ENCODE data around the gene RAMAC. TPM values are rescaled to one million over a fixed set of nuclear protein-coding genes. Genes with fewer than 3 reads are reported as not detected.
"Not testable (repeated sequence)": the region's sequence is repeated elsewhere in the genome, so short reads cannot be mapped to it uniquely, and the experiment has no call there.

RAMAC gene
- total RNA-seq, result 37.2 and 39.2 TPM in 2 replicates

DNA sequence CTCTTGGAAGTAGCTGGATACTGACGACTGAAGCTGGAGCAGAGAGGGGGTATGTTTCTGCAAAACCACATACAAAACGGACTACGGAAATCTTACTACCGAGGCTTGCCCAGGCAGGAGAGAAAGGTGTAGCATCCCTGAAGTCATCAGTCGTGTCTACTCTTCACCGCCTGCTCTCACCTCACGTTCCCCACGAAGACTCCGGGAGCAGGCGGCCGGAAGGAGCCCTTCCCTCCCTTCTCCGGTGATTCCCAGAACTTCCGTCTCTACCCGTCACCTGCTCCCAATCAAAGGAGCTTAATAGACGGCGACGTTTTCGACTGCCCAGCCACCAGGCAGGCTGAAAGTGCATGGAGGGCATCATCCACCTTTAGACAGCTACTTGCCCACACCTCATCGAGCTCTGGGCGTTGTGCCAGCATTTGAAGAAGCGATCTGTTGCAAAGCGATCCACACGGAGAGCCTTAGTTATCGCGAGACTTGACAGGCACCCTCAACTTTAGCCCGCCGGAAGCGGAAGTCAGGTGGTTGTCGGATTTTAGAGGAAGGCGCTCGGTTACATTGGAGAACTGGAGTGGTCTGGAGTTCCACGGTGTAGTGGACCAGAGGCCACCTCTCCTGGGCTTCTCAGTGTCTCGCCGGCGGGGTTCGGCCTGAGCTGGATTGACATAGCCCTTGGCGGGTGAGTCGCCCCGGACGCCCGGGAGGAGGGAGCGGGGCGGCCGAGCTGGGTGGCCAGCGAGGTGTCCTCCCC is at the start of gene RAMAC:
TSS of gene RAMAC (plus strand) at position 523 of the 754 bp plus-strand sequence. CDS start 2,809 bp downstream, outside the sequence.
- peak; percentile 93 for DNase-seq (ENCODE audit: low read depth)
- TF ChIP-seq, protein P1, sequence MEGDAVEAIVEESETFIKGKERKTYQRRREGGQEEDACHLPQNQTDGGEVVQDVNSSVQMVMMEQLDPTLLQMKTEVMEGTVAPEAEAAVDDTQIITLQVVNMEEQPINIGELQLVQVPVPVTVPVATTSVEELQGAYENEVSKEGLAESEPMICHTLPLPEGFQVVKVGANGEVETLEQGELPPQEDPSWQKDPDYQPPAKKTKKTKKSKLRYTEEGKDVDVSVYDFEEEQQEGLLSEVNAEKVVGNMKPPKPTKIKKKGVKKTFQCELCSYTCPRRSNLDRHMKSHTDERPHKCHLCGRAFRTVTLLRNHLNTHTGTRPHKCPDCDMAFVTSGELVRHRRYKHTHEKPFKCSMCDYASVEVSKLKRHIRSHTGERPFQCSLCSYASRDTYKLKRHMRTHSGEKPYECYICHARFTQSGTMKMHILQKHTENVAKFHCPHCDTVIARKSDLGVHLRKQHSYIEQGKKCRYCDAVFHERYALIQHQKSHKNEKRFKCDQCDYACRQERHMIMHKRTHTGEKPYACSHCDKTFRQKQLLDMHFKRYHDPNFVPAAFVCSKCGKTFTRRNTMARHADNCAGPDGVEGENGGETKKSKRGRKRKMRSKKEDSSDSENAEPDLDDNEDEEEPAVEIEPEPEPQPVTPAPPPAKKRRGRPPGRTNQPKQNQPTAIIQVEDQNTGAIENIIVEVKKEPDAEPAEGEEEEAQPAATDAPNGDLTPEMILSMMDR (IDR thresholded peaks at IDR 0.05; ENCODE audit: insufficient read depth, low read length, poor library complexity, severe bottlenecking), result no peak
- Histone ChIP-seq H3K4me3 (ENCODE audit: low read depth, low read length) (peak within 1 kb of the TSS; percentile 65), H3K27me3 (ENCODE audit: control insufficient read depth, insufficient read depth, low read length) (no peaks in the 10 kb centered on the region), H3K36me3 (ENCODE audit: control insufficient read depth, insufficient read depth, low read length) (no peaks in the 10 kb centered on the region)

DNA sequence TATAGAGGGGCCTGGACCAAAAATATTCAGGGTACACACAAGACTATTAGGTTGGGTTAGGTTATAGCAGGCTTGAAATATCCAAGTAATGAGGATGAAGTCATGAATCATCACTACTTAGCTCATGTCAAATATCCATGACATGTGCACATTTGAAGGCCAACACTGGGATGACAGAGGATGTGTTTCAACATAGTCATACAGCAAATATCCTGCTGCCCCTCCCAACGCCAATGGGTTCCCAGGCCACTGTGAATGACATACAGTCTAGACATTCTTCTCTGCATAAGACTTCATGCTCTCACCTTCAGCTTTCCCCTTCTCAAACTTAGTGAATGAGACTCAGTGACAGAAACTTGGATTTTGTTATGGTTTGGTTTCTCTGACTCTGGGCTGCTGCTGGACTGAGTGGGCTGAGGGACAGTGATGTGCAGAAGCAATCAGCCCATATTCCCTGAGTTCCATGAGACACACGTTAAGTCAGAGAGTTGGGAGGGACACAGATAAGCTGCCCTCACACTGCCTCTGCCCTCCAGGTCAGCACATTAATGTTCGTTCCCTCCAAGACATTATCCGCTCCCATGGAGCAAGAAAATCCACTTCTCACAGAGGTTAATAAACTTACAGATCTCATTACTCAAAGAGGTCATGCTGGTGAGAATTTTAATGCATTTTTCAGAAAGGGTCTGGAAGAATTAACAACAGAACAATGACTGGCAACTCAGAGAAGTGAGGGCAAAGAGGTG is 48.9 kb upstream of the RAMAC start:
- Histone ChIP-seq H3K36me3 (ENCODE audit: control insufficient read depth, insufficient read depth, low read length) (no peaks in the 10 kb centered on the region), H3K27me3 (ENCODE audit: control insufficient read depth, insufficient read depth, low read length) (no peaks in the 10 kb centered on the region), H3K4me3 (ENCODE audit: low read depth, low read length) (no peak overlapping the region)
- peak; percentile 61 for DNase-seq (ENCODE audit: low read depth)
- TF ChIP-seq, protein P1 (IDR thresholded peaks at IDR 0.05; ENCODE audit: insufficient read depth, low read length, poor library complexity, severe bottlenecking), result no peak

GRCh38 chr15:82937712-82938058 is 48.3 kb upstream of the RAMAC start:
- no peak for DNase-seq (ENCODE audit: low read depth)
- Histone ChIP-seq H3K36me3 (ENCODE audit: control insufficient read depth, insufficient read depth, low read length) (no peaks in the 10 kb centered on the region), H3K27me3 (ENCODE audit: control insufficient read depth, insufficient read depth, low read length) (no peaks in the 10 kb centered on the region), H3K4me3 (ENCODE audit: low read depth, low read length) (no peak overlapping the region)
- TF ChIP-seq, protein P1 (IDR thresholded peaks at IDR 0.05; ENCODE audit: insufficient read depth, low read length, poor library complexity, severe bottlenecking), result no peak

- not testable (repeated sequence) for H3K36me3 ChIP-seq (ENCODE audit: control insufficient read depth, insufficient read depth, low read length); DNase-seq (ENCODE audit: low read depth); H3K27me3 ChIP-seq (ENCODE audit: control insufficient read depth, insufficient read depth, low read length); H3K4me3 ChIP-seq (ENCODE audit: low read depth, low read length)
Observed at GRCh38 chr15:82939678-82940077, 46.3 kb upstream of the RAMAC start.

GRCh38 chr15:82942691-82943090 is 43.3 kb upstream of the RAMAC start:
- Histone ChIP-seq H3K36me3 (ENCODE audit: control insufficient read depth, insufficient read depth, low read length) (no peaks in the 10 kb centered on the region), H3K4me3 (ENCODE audit: low read depth, low read length) (no peak overlapping the region), H3K27me3 (ENCODE audit: control insufficient read depth, insufficient read depth, low read length) (no peaks in the 10 kb centered on the region)
- peak; percentile 87 for DNase-seq (ENCODE audit: low read depth)
- TF ChIP-seq, protein P1 (IDR thresholded peaks at IDR 0.05; ENCODE audit: insufficient read depth, low read length, poor library complexity, severe bottlenecking), result no peak

GRCh38 chr15:82943176-82943575 is 42.8 kb upstream of the RAMAC start:
- TF ChIP-seq, protein P1 (IDR thresholded peaks at IDR 0.05; ENCODE audit: insufficient read depth, low read length, poor library complexity, severe bottlenecking), result no peak
- H3K36me3 ChIP-seq (ENCODE audit: control insufficient read depth, insufficient read depth, low read length), result no peaks in the 10 kb centered on the region
- no peak for DNase-seq (ENCODE audit: low read depth)
- no peaks in the 10 kb centered on the region for H3K27me3 ChIP-seq (ENCODE audit: control insufficient read depth, insufficient read depth, low read length)
- H3K4me3 ChIP-seq (ENCODE audit: low read depth, low read length), result no peak overlapping the region
